ENCODE measurements around the gene CDKN2AIP.
"Not testable (repeated sequence)": the region's sequence is repeated elsewhere in the genome, so short reads cannot be mapped to it uniquely, and the experiment has no call there.

The CDKN2AIP gene

GRCh38 chr4:183447646-183448045, 3.2 kb downstream of the CDKN2AIP start:
- DNase-seq (ENCODE audit: low spot score) (no peak), FAIRE-seq (no peak)

- DNase-seq (ENCODE audit: low spot score): no peak
- no peak for FAIRE-seq
Measured at GRCh38 chr4:183448436-183448835, 4.0 kb downstream of the CDKN2AIP start.

GRCh38 chr4:183449193-183449882, 4.9 kb downstream of the CDKN2AIP start:
- no peak for FAIRE-seq
- DNase-seq (ENCODE audit: low spot score): no peak

GRCh38 chr4:183450108-183450507, 5.7 kb downstream of the CDKN2AIP start:
- DNase-seq (ENCODE audit: low spot score): no peak

GRCh38 chr4:183455431-183456195, 11.2 kb downstream of the CDKN2AIP start:
- DNase-seq (ENCODE audit: low spot score) (peak; percentile 14), FAIRE-seq (no peak)

More at GRCh38 chr4:183450108-183450507, 5.7 kb downstream of the CDKN2AIP start:
- no peak for FAIRE-seq

GRCh38 chr4:183458005-183458404, 13.6 kb downstream of the CDKN2AIP start:
- no peak for FAIRE-seq
- no peak for DNase-seq (ENCODE audit: low spot score)

- not testable (repeated sequence) for FAIRE-seq; DNase-seq (ENCODE audit: low spot score)
Measured at GRCh38 chr4:183463903-183464619, 19.6 kb downstream of the CDKN2AIP start.

- FAIRE-seq; DNase-seq (ENCODE audit: low spot score): not testable (repeated sequence)
Measured at GRCh38 chr4:183465879-183466278, 21.4 kb downstream of the CDKN2AIP start.

GRCh38 chr4:183467246-183467645, 22.8 kb downstream of the CDKN2AIP start:
- FAIRE-seq: no peak
- no peak for DNase-seq (ENCODE audit: low spot score)

GRCh38 chr4:183468210-183469095, 24.0 kb downstream of the CDKN2AIP start:
- FAIRE-seq (no peak), DNase-seq (ENCODE audit: low spot score) (no peak)

GRCh38 chr4:183469285-183469684, 24.8 kb downstream of the CDKN2AIP start:
- FAIRE-seq: no peak
- DNase-seq (ENCODE audit: low spot score): no peak

GRCh38 chr4:183469936-183470335, 25.5 kb downstream of the CDKN2AIP start:
- DNase-seq (ENCODE audit: low spot score): no peak
- no peak for FAIRE-seq

GRCh38 chr4:183470821-183471220, 26.4 kb downstream of the CDKN2AIP start:
- FAIRE-seq (no peak), DNase-seq (ENCODE audit: low spot score) (no peak)

- DNase-seq (ENCODE audit: low spot score): peak; percentile 5
- no peak for FAIRE-seq
Measured at GRCh38 chr4:183471946-183472708, 27.7 kb downstream of the CDKN2AIP start.

GRCh38 chr4:183478123-183478522, 33.7 kb downstream of the CDKN2AIP start:
- DNase-seq (ENCODE audit: low spot score): no peak
- no peak for FAIRE-seq

GRCh38 chr4:183478926-183479325, 34.5 kb downstream of the CDKN2AIP start:
- no peak for DNase-seq (ENCODE audit: low spot score)

GRCh38 chr4:183482515-183483095, 38.2 kb downstream of the CDKN2AIP start:
- not testable (repeated sequence) for FAIRE-seq; DNase-seq (ENCODE audit: low spot score)

More at GRCh38 chr4:183478926-183479325, 34.5 kb downstream of the CDKN2AIP start:
- FAIRE-seq: no peak

GRCh38 chr4:183483997-183484396, 39.6 kb downstream of the CDKN2AIP start:
- FAIRE-seq (no peak), DNase-seq (ENCODE audit: low spot score) (no peak)

- FAIRE-seq: no peak
Measured at GRCh38 chr4:183485411-183486160, 41.1 kb downstream of the CDKN2AIP start.

More at GRCh38 chr4:183485411-183486160, 41.1 kb downstream of the CDKN2AIP start:
- peak; percentile 26 for DNase-seq (ENCODE audit: low spot score)
